Epithelial cell of proximal tubule (primary cell): Measurements from ENCODE around the gene TMLHE. TPM values are rescaled to one million over a fixed set of nuclear protein-coding genes. Genes with fewer than 3 reads are reported as not detected.
"Not testable (repeated sequence)": the region's sequence is repeated elsewhere in the genome, so short reads cannot be mapped to it uniquely, and the experiment has no call there.

Experiments used
- DNase-seq: peaks from one replicate; pipeline ENCODE4 v3.0.0-alpha.2; 2011; ENCODE audit warnings: low read depth
- H3K4me3 ChIP-seq: 2 replicates; pipeline ENCODE4 v1.5.1; 2011; ENCODE audit warnings: low read depth, mild to moderate bottlenecking, low read length
- CTCF ChIP-seq: conservative IDR thresholded peaks from 2 replicates; pipeline ENCODE4 v1.5.1; 2012; ENCODE audit warnings: low read depth, mild to moderate bottlenecking, low read length
- total RNA-seq: library from RNA; depleted of rRNA; stranded (reverse); fragments of >200 nt; gene quantifications from 2 replicates; pipeline ENCODE4 v1.2.3, GENCODE V29; 2015

Gene TMLHE
- total RNA-seq, 1 donor from 2014 or later: 8.6 TPM

GRCh38 chrX:155466269-155466938, 146.3 kb downstream of the TMLHE start:
- DNase-seq, H3K4me3 ChIP-seq: not testable (repeated sequence)

- not testable (repeated sequence) for DNase-seq, H3K4me3 ChIP-seq
Observed at GRCh38 chrX:155460501-155460900, 152.3 kb downstream of the TMLHE start.

GRCh38 chrX:155458471-155458870, 154.3 kb downstream of the TMLHE start, which contains the start of gene F8A3:
TSS of gene F8A3 (minus strand) at chrX:155458620. CDS start at chrX:155458600, 20 bp downstream.
- DNase-seq, H3K4me3 ChIP-seq: not testable (repeated sequence)

GRCh38 chrX:155457761-155458447, 154.8 kb downstream of the TMLHE start:
- not testable (repeated sequence) for DNase-seq

GRCh38 chrX:155441097-155441496, 171.7 kb downstream of the TMLHE start:
- no peak for TF ChIP-seq CTCF

More at GRCh38 chrX:155457761-155458447, 154.8 kb downstream of the TMLHE start:
- H3K4me3 ChIP-seq: not testable (repeated sequence)

More at GRCh38 chrX:155441097-155441496, 171.7 kb downstream of the TMLHE start:
- no peak overlapping the region for H3K4me3 ChIP-seq
- no peak for DNase-seq

Other genes with a start within 250 kb of the TMLHE start
- not detected in 2 replicates for gene F8A2, start 230.9 kb downstream of the TMLHE start, total RNA-seq
- gene F8A3, start 154.3 kb downstream of the TMLHE start, total RNA-seq: 4.6 TPM in 1 of 2 replicates, not detected in the other
- 0.14 and 0.23 TPM in 2 replicates for gene SPRY3, start 366 bp downstream of the TMLHE start, total RNA-seq